Measurements from ENCODE around the gene GNG4. TPM values are rescaled to one million over a fixed set of nuclear protein-coding genes. Genes with fewer than 3 reads are reported as not detected.

Gene GNG4
- total RNA-seq, 4 donors from 2014 or later, result not detected

DNA sequence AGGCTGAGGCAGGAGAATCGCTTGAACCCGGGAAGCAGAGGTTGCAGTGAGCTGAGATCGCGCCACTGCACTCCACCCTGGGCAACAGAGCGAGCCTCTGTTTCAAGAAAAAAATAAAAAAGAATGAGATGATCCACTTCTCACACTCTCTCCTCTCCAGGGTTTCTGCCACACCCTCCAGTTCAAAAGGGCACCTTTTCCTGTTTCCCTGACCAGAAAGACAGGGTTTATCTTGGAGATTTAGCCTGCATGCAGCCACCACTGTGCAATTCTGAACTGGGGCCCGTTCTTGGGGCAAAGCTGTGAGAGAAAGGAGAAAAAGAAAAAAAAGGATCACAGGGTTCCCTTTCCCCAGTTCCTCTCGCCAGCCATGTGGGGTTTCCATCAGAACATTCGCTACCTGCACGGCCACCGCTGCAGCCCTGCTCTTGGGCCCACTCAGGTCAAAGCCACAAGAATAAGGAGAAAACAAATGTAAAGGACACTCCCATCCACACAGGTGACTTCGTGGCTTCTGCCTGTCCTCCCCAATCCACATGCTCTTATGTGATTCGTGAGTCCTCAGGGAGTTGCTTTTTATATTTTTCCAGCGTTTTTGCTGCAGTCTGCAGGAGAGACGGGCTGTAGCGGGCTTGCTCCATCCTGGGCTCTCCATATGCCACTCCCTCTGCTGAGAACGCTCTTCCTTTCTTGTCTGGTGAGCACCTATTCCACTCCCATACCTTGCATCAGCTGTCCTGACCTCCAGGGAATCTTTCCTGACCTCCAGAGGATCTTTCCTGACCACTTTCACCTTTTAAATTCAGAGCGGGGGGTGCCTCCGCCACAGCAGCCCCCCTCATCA is 26.4 kb downstream of the GNG4 start:
- TF ChIP-seq, protein P1, sequence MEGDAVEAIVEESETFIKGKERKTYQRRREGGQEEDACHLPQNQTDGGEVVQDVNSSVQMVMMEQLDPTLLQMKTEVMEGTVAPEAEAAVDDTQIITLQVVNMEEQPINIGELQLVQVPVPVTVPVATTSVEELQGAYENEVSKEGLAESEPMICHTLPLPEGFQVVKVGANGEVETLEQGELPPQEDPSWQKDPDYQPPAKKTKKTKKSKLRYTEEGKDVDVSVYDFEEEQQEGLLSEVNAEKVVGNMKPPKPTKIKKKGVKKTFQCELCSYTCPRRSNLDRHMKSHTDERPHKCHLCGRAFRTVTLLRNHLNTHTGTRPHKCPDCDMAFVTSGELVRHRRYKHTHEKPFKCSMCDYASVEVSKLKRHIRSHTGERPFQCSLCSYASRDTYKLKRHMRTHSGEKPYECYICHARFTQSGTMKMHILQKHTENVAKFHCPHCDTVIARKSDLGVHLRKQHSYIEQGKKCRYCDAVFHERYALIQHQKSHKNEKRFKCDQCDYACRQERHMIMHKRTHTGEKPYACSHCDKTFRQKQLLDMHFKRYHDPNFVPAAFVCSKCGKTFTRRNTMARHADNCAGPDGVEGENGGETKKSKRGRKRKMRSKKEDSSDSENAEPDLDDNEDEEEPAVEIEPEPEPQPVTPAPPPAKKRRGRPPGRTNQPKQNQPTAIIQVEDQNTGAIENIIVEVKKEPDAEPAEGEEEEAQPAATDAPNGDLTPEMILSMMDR (IDR thresholded peaks at IDR 0.05; ENCODE audit: low read depth), result no peak

DNA sequence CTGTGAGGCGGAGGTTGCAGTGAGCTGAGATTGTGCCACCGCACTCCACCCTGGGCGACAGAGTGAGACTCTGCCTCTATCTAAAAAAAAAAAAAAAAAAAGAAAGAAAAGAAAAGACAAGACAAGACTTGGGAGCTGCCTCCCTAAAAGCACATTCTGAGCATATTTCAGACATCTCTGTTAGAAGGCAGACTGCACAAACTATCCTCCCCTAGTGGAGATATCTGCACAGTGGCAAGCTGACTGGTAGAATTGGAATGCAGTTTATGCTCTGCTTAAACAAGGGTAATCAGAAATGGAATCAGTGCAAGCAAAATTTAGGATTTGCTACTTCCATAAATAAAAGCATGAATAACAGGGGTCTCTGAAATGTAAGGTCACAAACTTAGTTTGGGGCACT is 31.8 kb downstream of the GNG4 start:
- TF ChIP-seq, protein P1 (IDR thresholded peaks at IDR 0.05; ENCODE audit: low read depth), result no peak

DNA sequence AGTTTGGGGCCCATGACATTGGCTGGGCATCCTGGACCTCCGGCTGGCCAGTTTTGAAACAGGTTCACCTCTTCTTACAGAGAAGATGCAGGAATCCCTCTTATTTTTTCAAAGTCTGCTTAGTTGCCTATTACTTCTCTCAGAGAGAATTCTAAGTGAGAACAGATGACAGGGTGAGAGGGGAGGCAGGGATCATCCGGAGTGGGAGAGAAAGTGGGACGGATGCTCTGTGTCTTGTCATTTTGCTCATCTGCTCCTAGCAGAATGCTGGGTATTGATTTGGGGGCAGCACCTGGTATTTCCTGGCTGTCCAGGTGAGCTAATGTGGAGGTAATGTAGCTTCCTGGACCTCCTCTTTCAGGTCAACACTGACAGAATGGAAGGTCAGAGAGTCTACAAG is 32.4 kb downstream of the GNG4 start:
- TF ChIP-seq, protein P1 (IDR thresholded peaks at IDR 0.05; ENCODE audit: low read depth), result no peak

DNA sequence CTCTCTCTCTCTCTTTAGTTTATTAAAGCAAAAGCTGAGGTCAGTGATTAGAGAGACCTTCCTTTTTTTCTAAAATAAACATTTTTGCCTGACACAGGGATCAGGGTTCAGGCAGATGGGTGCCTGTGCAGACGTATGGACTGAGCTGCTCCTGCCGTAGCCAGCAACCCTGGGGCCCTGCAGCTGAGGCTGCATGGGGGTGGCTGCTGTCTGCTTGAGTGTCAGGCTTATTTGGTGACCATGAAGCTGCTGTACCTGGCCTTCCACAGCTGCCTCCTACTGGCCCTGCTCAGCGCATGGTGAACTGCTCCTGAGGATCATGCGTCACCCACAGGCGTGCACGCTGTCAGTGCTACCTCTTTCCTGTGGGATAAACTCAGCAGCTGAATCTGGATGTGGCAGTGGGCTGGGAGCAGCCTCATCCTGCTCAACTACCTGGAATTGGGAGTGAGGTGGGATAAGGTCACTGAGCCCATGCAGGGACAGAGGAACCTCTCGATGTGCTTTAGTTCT is 35.1 kb downstream of the GNG4 start:
- TF ChIP-seq, protein P1 (IDR thresholded peaks at IDR 0.05; ENCODE audit: low read depth), result no peak

DNA sequence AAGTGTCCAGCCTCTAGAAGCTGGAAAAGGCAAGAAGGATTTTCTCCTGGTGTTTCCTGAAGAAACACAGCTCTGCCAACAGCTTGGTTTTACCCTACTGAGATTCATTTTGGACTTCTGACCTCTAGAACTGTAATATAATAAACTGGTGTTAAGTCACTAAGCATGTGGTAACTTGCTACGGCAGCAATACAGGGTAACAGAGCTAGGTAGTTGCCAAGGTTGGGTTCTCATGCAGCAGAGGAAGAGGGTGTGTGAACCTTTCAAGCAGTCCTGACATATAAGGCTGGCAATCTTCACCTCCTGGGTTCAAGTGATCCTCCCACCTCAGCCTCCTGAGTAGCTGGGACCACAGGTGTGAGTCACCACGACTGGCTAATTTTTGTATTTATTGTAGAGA is 36.0 kb downstream of the GNG4 start:
- TF ChIP-seq, protein P1 (IDR thresholded peaks at IDR 0.05; ENCODE audit: low read depth), result no peak

DNA sequence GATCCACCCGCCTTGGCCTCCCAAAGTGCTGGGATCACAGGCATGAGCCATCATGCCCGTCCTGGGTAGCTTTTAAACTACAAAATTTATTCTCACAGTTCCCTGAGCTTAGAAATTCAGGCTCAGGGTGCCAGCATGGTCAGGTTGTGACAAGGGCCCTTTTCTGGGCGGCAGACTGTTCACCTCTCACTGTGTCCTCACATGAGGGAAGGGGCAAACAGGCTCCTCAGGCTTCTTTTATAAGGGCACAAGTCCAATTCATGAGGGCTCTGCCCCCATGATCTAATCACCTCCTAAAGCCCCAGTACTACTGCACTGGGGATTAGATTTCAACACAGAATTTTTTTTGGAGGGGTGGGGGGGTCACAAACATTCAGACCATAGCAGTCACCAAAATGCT is 36.8 kb downstream of the GNG4 start:
- TF ChIP-seq, protein P1 (IDR thresholded peaks at IDR 0.05; ENCODE audit: low read depth), result no peak

DNA sequence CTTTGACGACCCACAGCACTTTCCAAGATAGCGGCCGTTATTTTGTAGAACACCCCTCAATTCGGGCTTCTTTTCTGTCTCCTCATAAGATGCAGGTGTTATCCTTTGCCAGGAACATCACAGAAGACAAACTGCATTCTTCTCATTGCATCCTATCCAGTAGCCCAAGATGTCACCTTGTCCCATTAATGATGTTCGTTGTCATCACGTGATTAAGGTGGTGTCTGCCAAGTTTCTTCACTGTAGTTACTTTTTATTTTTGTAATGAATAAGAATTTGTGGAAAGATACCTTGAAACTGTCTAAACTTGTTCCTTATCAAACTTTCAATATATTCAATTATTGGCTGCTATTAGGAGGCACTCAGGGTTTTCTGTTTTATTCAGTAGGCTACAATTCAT is 39.4 kb downstream of the GNG4 start:
- TF ChIP-seq, protein P1 (IDR thresholded peaks at IDR 0.05; ENCODE audit: low read depth), result no peak

Data from subcutaneous adipose tissue (tissue), 4 donors.